H7 (cell line): ENCODE data around the gene SEC14L1. TPM values are rescaled to one million over a fixed set of nuclear protein-coding genes. Genes with fewer than 3 reads are reported as not detected.
"Not testable (repeated sequence)": the region's sequence is repeated elsewhere in the genome, so short reads cannot be mapped to it uniquely, and the experiment has no call there.

Source experiments
- DNase-seq: peaks from one replicate; pipeline ENCODE4 v3.0.0; 2012
- H3K27me3 ChIP-seq: 2 replicates; pipeline ENCODE4 v1.6.0; 2011; ENCODE audit warnings: mild to moderate bottlenecking, low read length; ENCODE audit not compliant: control insufficient read depth, insufficient read depth
- H3K36me3 ChIP-seq: replicated peaks from 2 replicates; pipeline ENCODE4 v1.5.1; 2011; ENCODE audit warnings: low read length; ENCODE audit not compliant: control insufficient read depth, insufficient read depth
- H3K4me3 ChIP-seq: 2 replicates; pipeline ENCODE4 v1.5.1; 2011; ENCODE audit warnings: low read depth, mild to moderate bottlenecking, control low read depth, low read length, moderate library complexity; ENCODE audit not compliant: insufficient read depth
- total RNA-seq: library from RNA; depleted of rRNA; stranded (reverse); fragments of >200 nt; shearing (Covaris generic); gene quantifications from 2 replicates; pipeline ENCODE4 v1.2.3, GENCODE V29; 2014; rRNA removed

Gene SEC14L1
- total RNA-seq = 45.9 and 68.3 TPM in 2 replicates

GRCh38 chr17:77140878-77141767 lies at the start of gene SEC14L1:
SEC14L1 (plus strand) TSS chr17:77140969; CDS start chr17:77143597, 2,628 bp downstream.
- peak within 1 kb of the TSS; percentile 82 for H3K4me3 ChIP-seq
- H3K36me3 ChIP-seq = peaks cover 4% of the 10 kb centered on the region
- no peaks in the 10 kb centered on the region for H3K27me3 ChIP-seq
- DNase-seq = peak; percentile 88

- no peak for DNase-seq
- no peaks in the 10 kb centered on the region for H3K27me3 ChIP-seq
- no peak overlapping the region for H3K4me3 ChIP-seq
- H3K36me3 ChIP-seq = peaks cover 18% of the 10 kb centered on the region
These were observed 48.7 kb upstream of the SEC14L1 start for GRCh38 chr17:77092025-77092424.

- Histone ChIP-seq H3K4me3 (no peak overlapping the region), H3K36me3 (peaks cover 17% of the 10 kb centered on the region), H3K27me3 (no peaks in the 10 kb centered on the region)
- DNase-seq = no peak
These were observed 45.3 kb upstream of the SEC14L1 start for GRCh38 chr17:77095461-77095860.

- DNase-seq = no peak
- Histone ChIP-seq H3K4me3 (no peak overlapping the region), H3K36me3 (peaks cover 16% of the 10 kb centered on the region), H3K27me3 (no peaks in the 10 kb centered on the region)
These were observed 44.1 kb upstream of the SEC14L1 start for GRCh38 chr17:77096570-77097214.

- Histone ChIP-seq H3K27me3 (no peaks in the 10 kb centered on the region), H3K4me3 (no peak overlapping the region), H3K36me3 (peaks cover 10% of the 10 kb centered on the region)
- DNase-seq = no peak
These were observed 43.1 kb upstream of the SEC14L1 start for GRCh38 chr17:77097631-77098180.

GRCh38 chr17:77098884-77099545 lies 41.8 kb upstream of the SEC14L1 start:
- no peaks in the 10 kb centered on the region for H3K27me3 ChIP-seq
- no peak overlapping the region for H3K4me3 ChIP-seq
- peaks cover 1% of the 10 kb centered on the region for H3K36me3 ChIP-seq
- DNase-seq = no peak

- no peak for DNase-seq
- H3K36me3 ChIP-seq = peaks cover 1% of the 10 kb centered on the region
- H3K4me3 ChIP-seq = no peak overlapping the region
- no peaks in the 10 kb centered on the region for H3K27me3 ChIP-seq
These were observed 40.8 kb upstream of the SEC14L1 start for GRCh38 chr17:77099997-77100396.

GRCh38 chr17:77101521-77102410 lies 39.0 kb upstream of the SEC14L1 start:
- no peak for DNase-seq
- Histone ChIP-seq H3K4me3 (no peak overlapping the region), H3K36me3 (no peaks in the 10 kb centered on the region), H3K27me3 (no peaks in the 10 kb centered on the region)

- H3K4me3 ChIP-seq, H3K36me3 ChIP-seq, DNase-seq, H3K27me3 ChIP-seq: not testable (repeated sequence)
These were observed 38.2 kb upstream of the SEC14L1 start for GRCh38 chr17:77102411-77103134.

GRCh38 chr17:77105706-77106105 lies 35.1 kb upstream of the SEC14L1 start:
- Histone ChIP-seq H3K36me3 (no peaks in the 10 kb centered on the region), H3K4me3 (no peak overlapping the region), H3K27me3 (no peaks in the 10 kb centered on the region)
- DNase-seq = no peak

- Histone ChIP-seq H3K4me3 (no peak overlapping the region), H3K36me3 (no peaks in the 10 kb centered on the region), H3K27me3 (no peaks in the 10 kb centered on the region)
- DNase-seq = peak; percentile 62
These were observed 33.9 kb upstream of the SEC14L1 start for GRCh38 chr17:77106874-77107358.

GRCh38 chr17:77107506-77108433 lies 33.0 kb upstream of the SEC14L1 start:
- no peak overlapping the region for H3K4me3 ChIP-seq
- no peak for DNase-seq
- no peaks in the 10 kb centered on the region for H3K36me3 ChIP-seq
- no peaks in the 10 kb centered on the region for H3K27me3 ChIP-seq
